K562 (cell line): Measurements from ENCODE around the gene TBC1D17. TPM values are rescaled to one million over a fixed set of nuclear protein-coding genes. Genes with fewer than 3 reads are reported as not detected.

Experiments
- BACH1 ChIP-seq: fragments of 200-800 bp; sonication (Bioruptor generic); IDR thresholded peaks from 2 replicates; pipeline ENCODE4 v1.6.1; 2016; ENCODE audit warnings: missing genetic modification characterization, missing compliant biosample characterization
- CBFA2T3 ChIP-seq: fragments of 450-650 bp; IDR thresholded peaks from 2 replicates; pipeline ENCODE4 v1.6.1; 2017
- CC2D1A ChIP-seq: fragments of 450-650 bp; IDR thresholded peaks from 2 replicates; pipeline ENCODE4 v1.6.1; 2017; ENCODE audit warnings: mild to moderate bottlenecking
- ELK3 ChIP-seq: fragments of 450-650 bp; formaldehyde crosslinking; IDR thresholded peaks from 2 replicates; pipeline ENCODE4 v1.4.0; 2020; ENCODE audit warnings: mild to moderate bottlenecking
- HES1 ChIP-seq: fragments of 450-650 bp; IDR thresholded peaks from 2 replicates; pipeline ENCODE4 v1.6.1; 2016; ENCODE audit warnings: low read depth, mild to moderate bottlenecking, moderate library complexity
- HMGXB4 ChIP-seq: sonication (generic); formaldehyde crosslinking; IDR thresholded peaks from 2 replicates; pipeline ENCODE4 v1.8.1; 2023; ENCODE audit warnings: mild to moderate bottlenecking, missing genetic modification reagents
- HNRNPK ChIP-seq: fragments of 200-400 bp; formaldehyde crosslinking; IDR thresholded peaks from one replicate; pipeline ENCODE4 v1.6.1; 2018; ENCODE audit warnings: mild to moderate bottlenecking, low read depth, low read length; ENCODE audit not compliant: poor library complexity, severe bottlenecking
- NFRKB ChIP-seq: fragments of 450-650 bp; IDR thresholded peaks from 2 replicates; pipeline ENCODE4 v1.6.1; 2016; ENCODE audit warnings: low read depth
- NONO ChIP-seq, 2 experiments: fragments of 200-400 bp in 1 of 2; fragments of 450-650 bp in 1 of 2; formaldehyde crosslinking in 1 of 2; IDR thresholded peaks; 2 replicates each; pipeline ENCODE4 v1.6.1; 2017; ENCODE audit warnings: low read depth in 2 of 2, mild to moderate bottlenecking in 2 of 2, moderate library complexity in 2 of 2, low read length in 1 of 2
- XRCC5 ChIP-seq: fragments of 200-400 bp; formaldehyde crosslinking; IDR thresholded peaks from 2 replicates; pipeline ENCODE4 v1.6.1; 2017; ENCODE audit warnings: low read depth, mild to moderate bottlenecking, low read length
- ZNF398 ChIP-seq: fragments of 250-450 bp; sonication (Bioruptor Pico); IDR thresholded peaks from 2 replicates; pipeline ENCODE4 v1.8.0; 2021; ENCODE audit warnings: moderate library complexity, mild to moderate bottlenecking, inconsistent platforms
- ZNF644 ChIP-seq: fragments of 200-800 bp; sonication (Bioruptor generic); IDR thresholded peaks from 2 replicates; pipeline ENCODE4 v1.6.1; 2016; ENCODE audit warnings: low read depth, missing genetic modification characterization, missing compliant biosample characterization
- ZNF778 ChIP-seq: fragments of 450-650 bp; formaldehyde crosslinking; IDR thresholded peaks from 2 replicates; pipeline ENCODE4 v1.4.0; 2020; ENCODE audit warnings: mild to moderate bottlenecking, moderate library complexity
- polyA plus RNA-seq, 8 experiments: library from polyadenylated mRNA; depleted of rRNA in 4 of 8; stranded (reverse) in 5 of 8; unstranded in 3 of 8; fragments of >200 nt; fragmentation: Nextera tagmentation in 2 of 8; fragmentation: Illumina TruSeq in 1 of 8; extraction: Ambion mirVana in 2 of 8; extraction: Trizol in 1 of 8; gene quantifications; 2 replicates each; pipeline versions ENCODE4 v1.2.1 to v1.2.3, GENCODE V29; 2011 to 2014; ENCODE audit warnings: inconsistent platforms in 1 of 8, missing spikeins in 1 of 8
- total RNA-seq, 7 experiments: library from RNA; depleted of rRNA in 6 of 7; stranded (reverse); fragments of >200 nt in 6 of 7; fragmentation: Illumina TruSeq in 2 of 7; extraction: Trizol in 2 of 7; gene quantifications; 2 replicates each; pipeline versions ENCODE4 v1.2.1 to v1.2.3, GENCODE V29; 2011 to 2021; ENCODE audit warnings: low replicate concordance in 1 of 7
- TF ChIP-seq, protein P1 (sequence below), 3 experiments: IDR thresholded peaks in 2 of 3; conservative IDR thresholded peaks in 1 of 3; 2 replicates each; pipeline ENCODE4 v1.5.1; 2011 to 2012; ENCODE audit warnings: low read length in 3 of 3, mild to moderate bottlenecking in 3 of 3, control low read depth in 2 of 3, improper control_type of control experiment in 1 of 3, inconsistent platforms in 1 of 3, low read depth in 1 of 3, mixed read lengths in 1 of 3, moderate library complexity in 1 of 3; ENCODE audit not compliant: insufficient read depth in 2 of 3
- TF ChIP-seq, protein P2 (sequence below): IDR thresholded peaks from 2 replicates; pipeline ENCODE4 v1.6.1; 2011; ENCODE audit warnings: borderline replicate concordance, low read depth, mild to moderate bottlenecking, moderate library complexity, low read length; ENCODE audit not compliant: insufficient read depth, poor library complexity, severe bottlenecking

Gene TBC1D17
- total and polyA plus RNA-seq, 9 of the 15 experiments (the other 6 are each of a cell fraction or from before 2014, with no cell fraction given) = 0.42 to 16.0 (median 3.8) TPM

- no peak for TF ChIP-seq NFRKB
- no peak for TF ChIP-seq HNRNPK
- TF ChIP-seq ZNF778 (CRISPR knock-in tag) = no peak
- peak; percentile 77 for TF ChIP-seq HES1
- TF ChIP-seq NONO (IDR thresholded peaks at IDR 0.05; ENCODE audit: low read depth in 2 of 2, low read length in 1 of 2) = no peak
- no peak for TF ChIP-seq ZNF644 (tag)
- TF ChIP-seq XRCC5 = no peak
- TF ChIP-seq, protein P1, sequence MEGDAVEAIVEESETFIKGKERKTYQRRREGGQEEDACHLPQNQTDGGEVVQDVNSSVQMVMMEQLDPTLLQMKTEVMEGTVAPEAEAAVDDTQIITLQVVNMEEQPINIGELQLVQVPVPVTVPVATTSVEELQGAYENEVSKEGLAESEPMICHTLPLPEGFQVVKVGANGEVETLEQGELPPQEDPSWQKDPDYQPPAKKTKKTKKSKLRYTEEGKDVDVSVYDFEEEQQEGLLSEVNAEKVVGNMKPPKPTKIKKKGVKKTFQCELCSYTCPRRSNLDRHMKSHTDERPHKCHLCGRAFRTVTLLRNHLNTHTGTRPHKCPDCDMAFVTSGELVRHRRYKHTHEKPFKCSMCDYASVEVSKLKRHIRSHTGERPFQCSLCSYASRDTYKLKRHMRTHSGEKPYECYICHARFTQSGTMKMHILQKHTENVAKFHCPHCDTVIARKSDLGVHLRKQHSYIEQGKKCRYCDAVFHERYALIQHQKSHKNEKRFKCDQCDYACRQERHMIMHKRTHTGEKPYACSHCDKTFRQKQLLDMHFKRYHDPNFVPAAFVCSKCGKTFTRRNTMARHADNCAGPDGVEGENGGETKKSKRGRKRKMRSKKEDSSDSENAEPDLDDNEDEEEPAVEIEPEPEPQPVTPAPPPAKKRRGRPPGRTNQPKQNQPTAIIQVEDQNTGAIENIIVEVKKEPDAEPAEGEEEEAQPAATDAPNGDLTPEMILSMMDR (IDR thresholded peaks at IDR 0.05 in 2 of 3, conservative IDR thresholded peaks at IDR 0.05 in 1 of 3; ENCODE audit: insufficient read depth in 2 of 3, low read depth in 1 of 3, low read length in 3 of 3) = 0 out of 6 replicates have a peak, but pooled peaks of 1 of the 3 experiments have one; percentile 1
- no peak for TF ChIP-seq CBFA2T3
- no peak for TF ChIP-seq BACH1
- TF ChIP-seq ZNF398 (CRISPR knock-in tag) = no peak
- TF ChIP-seq, protein P2, sequence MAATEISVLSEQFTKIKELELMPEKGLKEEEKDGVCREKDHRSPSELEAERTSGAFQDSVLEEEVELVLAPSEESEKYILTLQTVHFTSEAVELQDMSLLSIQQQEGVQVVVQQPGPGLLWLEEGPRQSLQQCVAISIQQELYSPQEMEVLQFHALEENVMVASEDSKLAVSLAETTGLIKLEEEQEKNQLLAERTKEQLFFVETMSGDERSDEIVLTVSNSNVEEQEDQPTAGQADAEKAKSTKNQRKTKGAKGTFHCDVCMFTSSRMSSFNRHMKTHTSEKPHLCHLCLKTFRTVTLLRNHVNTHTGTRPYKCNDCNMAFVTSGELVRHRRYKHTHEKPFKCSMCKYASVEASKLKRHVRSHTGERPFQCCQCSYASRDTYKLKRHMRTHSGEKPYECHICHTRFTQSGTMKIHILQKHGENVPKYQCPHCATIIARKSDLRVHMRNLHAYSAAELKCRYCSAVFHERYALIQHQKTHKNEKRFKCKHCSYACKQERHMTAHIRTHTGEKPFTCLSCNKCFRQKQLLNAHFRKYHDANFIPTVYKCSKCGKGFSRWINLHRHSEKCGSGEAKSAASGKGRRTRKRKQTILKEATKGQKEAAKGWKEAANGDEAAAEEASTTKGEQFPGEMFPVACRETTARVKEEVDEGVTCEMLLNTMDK = no peak
- TF ChIP-seq ELK3 (CRISPR knock-in tag) = no peak
- TF ChIP-seq HMGXB4 (CRISPR knock-in tag) = no peak
- TF ChIP-seq CC2D1A = peak; percentile 99
Observed at GRCh38 chr19:49869484-49870308, 7.8 kb upstream of the TBC1D17 start (continued).
